GM06990 (cell line): ENCODE data around the gene RIPOR2.

Experiments
- DNase-seq: peaks from one replicate; pipeline ENCODE4 v3.0.0-alpha.2; 2011; ENCODE audit not compliant: insufficient read length; ENCODE audit errors: extremely low read depth
- H3K27me3 ChIP-seq: replicated peaks from 2 replicates; pipeline ENCODE4 v1.6.0; 2011; ENCODE audit warnings: low read length; ENCODE audit not compliant: control insufficient read depth, insufficient read depth
- H3K36me3 ChIP-seq: 2 replicates; pipeline ENCODE4 v1.5.1; 2011; ENCODE audit warnings: low read length; ENCODE audit not compliant: control insufficient read depth, insufficient read depth
- H3K4me3 ChIP-seq: replicated peaks from 2 replicates; pipeline ENCODE4 v1.5.1; 2011; ENCODE audit warnings: low read depth, mild to moderate bottlenecking, control low read depth, low read length
- TF ChIP-seq, protein P1 (sequence below): IDR thresholded peaks from 2 replicates; pipeline ENCODE4 v1.5.1; 2011; ENCODE audit warnings: low read length, control low read depth, mild to moderate bottlenecking, inconsistent platforms; ENCODE audit not compliant: insufficient read depth, poor library complexity, severe bottlenecking

RIPOR2 gene

GRCh38 chr6:24903681-24904080 is 32.1 kb downstream of the RIPOR2 start:
- Histone ChIP-seq H3K27me3 (no peaks in the 10 kb centered on the region), H3K36me3 (peaks cover 2% of the 10 kb centered on the region), H3K4me3 (no peak overlapping the region)
- TF ChIP-seq, protein P1, sequence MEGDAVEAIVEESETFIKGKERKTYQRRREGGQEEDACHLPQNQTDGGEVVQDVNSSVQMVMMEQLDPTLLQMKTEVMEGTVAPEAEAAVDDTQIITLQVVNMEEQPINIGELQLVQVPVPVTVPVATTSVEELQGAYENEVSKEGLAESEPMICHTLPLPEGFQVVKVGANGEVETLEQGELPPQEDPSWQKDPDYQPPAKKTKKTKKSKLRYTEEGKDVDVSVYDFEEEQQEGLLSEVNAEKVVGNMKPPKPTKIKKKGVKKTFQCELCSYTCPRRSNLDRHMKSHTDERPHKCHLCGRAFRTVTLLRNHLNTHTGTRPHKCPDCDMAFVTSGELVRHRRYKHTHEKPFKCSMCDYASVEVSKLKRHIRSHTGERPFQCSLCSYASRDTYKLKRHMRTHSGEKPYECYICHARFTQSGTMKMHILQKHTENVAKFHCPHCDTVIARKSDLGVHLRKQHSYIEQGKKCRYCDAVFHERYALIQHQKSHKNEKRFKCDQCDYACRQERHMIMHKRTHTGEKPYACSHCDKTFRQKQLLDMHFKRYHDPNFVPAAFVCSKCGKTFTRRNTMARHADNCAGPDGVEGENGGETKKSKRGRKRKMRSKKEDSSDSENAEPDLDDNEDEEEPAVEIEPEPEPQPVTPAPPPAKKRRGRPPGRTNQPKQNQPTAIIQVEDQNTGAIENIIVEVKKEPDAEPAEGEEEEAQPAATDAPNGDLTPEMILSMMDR: no peak
- DNase-seq: no peak

DNA sequence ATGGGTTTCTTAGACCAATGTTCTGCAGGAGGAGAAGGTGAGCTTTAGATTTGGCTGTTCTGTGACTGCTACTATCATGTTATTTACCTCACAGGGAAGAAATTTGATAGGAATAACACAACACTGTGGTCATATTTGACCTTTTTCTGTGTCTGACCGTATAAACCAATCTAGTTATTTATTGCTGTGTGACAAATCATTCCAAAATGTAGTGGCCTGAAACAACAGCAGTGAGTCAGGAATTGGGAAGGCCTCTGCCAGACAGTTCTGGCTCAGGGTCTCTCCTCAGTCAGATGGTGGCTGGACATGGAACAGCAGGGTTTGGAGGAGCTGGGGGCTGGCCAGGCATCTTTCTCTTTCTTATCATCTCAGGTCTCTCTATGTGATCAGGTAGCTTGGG is 33.0 kb downstream of the RIPOR2 start:
- H3K4me3 ChIP-seq: no peak overlapping the region
- peaks cover 2% of the 10 kb centered on the region for H3K36me3 ChIP-seq
- H3K27me3 ChIP-seq: no peaks in the 10 kb centered on the region
- TF ChIP-seq, protein P1: no peak
- DNase-seq: no peak

DNA sequence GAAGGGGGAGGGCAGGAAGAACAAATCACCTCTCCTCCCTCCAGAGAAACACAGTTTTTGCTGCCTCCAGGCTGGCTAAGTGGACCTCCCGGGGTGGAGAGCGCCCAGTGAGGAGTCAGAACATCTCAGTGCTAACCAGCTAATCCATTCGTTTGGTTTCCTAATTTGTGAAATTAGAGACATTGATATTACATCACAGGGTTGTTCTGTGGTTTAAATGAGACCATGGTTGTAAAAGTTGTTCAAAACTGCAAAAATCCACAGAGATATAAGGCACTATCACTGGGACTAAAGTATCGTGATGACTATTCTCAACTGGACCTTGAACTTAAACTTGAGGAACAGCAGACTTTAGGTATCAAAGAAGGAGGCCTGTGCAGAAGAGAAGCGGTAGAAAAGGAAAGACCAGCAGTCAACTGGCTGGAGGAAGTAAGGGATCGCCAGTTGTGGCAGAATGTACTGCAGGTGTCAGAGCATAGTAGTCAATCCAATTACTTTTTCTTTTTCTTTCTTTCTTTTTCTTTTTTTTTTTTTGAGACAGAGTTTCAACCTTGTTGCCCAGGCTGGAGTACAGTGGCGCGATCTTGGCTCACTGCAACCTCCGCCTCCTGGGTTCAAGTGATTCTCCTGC is 33.9 kb downstream of the RIPOR2 start:
- Histone ChIP-seq H3K36me3 (peaks cover 2% of the 10 kb centered on the region), H3K4me3 (no peak overlapping the region), H3K27me3 (no peaks in the 10 kb centered on the region)
- TF ChIP-seq, protein P1: no peak
- DNase-seq: no peak

DNA sequence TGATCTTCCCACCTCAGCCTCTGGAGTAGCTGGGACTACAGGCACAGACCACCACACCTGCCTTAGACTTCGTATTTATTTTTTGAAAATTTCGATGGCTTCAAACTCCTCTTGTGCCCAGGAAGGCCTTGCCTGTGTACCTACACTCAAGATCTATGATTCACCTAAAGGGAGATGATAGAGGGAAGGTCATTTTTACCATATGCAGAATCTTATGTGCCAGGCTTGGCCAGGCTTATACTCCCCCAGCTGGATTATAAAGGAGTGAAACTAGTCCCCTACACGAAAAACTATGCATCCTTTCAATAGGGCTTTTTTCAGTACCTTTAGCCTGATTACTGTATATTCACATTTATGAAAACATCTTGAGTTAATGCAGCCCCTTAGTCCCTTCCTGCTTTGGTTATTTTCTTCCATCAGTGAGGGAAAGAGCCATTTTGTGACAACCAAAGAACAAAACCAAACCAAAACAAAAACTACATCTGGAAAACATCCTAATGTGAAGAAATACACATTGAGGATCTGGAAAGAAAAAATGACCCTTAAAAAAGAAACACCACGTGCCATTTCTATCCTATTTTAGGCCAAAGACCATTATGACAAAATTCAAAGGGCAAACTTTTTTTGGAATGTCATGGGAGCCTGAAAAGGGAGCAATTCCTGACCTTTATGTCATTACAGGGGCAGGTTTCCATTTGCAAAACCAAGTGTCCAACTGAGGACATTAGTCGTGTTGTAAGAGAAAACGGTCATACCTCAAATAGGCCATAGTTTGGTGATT is 34.7 kb downstream of the RIPOR2 start:
- no peaks in the 10 kb centered on the region for H3K27me3 ChIP-seq
- peaks cover 2% of the 10 kb centered on the region for H3K36me3 ChIP-seq
- TF ChIP-seq, protein P1: no peak
- no peak overlapping the region for H3K4me3 ChIP-seq
- DNase-seq: no peak

- TF ChIP-seq, protein P1: no peak
Observed at GRCh38 chr6:24899997-24900325, 35.8 kb downstream of the RIPOR2 start.

More at GRCh38 chr6:24899997-24900325, 35.8 kb downstream of the RIPOR2 start:
- DNase-seq: no peak
- Histone ChIP-seq H3K4me3 (no peak overlapping the region), H3K36me3 (peaks cover 2% of the 10 kb centered on the region), H3K27me3 (no peaks in the 10 kb centered on the region)
